ENCODE measurements around the gene CA11.
A peak's percentile ranks its signal among the peaks of the same experiment; 100 is the strongest.

Gene CA11

GRCh38 chr19:48654299-48655059, 8.5 kb upstream of the CA11 start:
- TF ChIP-seq, protein P1, sequence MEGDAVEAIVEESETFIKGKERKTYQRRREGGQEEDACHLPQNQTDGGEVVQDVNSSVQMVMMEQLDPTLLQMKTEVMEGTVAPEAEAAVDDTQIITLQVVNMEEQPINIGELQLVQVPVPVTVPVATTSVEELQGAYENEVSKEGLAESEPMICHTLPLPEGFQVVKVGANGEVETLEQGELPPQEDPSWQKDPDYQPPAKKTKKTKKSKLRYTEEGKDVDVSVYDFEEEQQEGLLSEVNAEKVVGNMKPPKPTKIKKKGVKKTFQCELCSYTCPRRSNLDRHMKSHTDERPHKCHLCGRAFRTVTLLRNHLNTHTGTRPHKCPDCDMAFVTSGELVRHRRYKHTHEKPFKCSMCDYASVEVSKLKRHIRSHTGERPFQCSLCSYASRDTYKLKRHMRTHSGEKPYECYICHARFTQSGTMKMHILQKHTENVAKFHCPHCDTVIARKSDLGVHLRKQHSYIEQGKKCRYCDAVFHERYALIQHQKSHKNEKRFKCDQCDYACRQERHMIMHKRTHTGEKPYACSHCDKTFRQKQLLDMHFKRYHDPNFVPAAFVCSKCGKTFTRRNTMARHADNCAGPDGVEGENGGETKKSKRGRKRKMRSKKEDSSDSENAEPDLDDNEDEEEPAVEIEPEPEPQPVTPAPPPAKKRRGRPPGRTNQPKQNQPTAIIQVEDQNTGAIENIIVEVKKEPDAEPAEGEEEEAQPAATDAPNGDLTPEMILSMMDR (IDR thresholded peaks at IDR 0.05) = no peak
- no peak for DNase-seq
- no peaks in the 10 kb centered on the region for H3K4me1 ChIP-seq
- H3K4me3 ChIP-seq = no peak overlapping the region
- no peaks in the 10 kb centered on the region for H3K9me3 ChIP-seq
- no peaks in the 10 kb centered on the region for H3K36me3 ChIP-seq
- no peaks in the 10 kb centered on the region for H3K27me3 ChIP-seq
- intact Hi-C loops (cut with DNase I; ENCODE audit: low total_unique reads) = no loop called here
- H3K27ac ChIP-seq = no peak overlapping the region

GRCh38 chr19:48651683-48652048, 5.7 kb upstream of the CA11 start:
- TF ChIP-seq, protein P1 (IDR thresholded peaks at IDR 0.05) = no peak
- no peak for DNase-seq
- H3K4me1 ChIP-seq = no peaks in the 10 kb centered on the region
- no peak overlapping the region for H3K27ac ChIP-seq
- no peaks in the 10 kb centered on the region for H3K9me3 ChIP-seq
- H3K36me3 ChIP-seq = no peaks in the 10 kb centered on the region
- no peaks in the 10 kb centered on the region for H3K27me3 ChIP-seq
- H3K4me3 ChIP-seq = no peak overlapping the region
- intact Hi-C loops (cut with DNase I; ENCODE audit: low total_unique reads) = no loop called here

DNA sequence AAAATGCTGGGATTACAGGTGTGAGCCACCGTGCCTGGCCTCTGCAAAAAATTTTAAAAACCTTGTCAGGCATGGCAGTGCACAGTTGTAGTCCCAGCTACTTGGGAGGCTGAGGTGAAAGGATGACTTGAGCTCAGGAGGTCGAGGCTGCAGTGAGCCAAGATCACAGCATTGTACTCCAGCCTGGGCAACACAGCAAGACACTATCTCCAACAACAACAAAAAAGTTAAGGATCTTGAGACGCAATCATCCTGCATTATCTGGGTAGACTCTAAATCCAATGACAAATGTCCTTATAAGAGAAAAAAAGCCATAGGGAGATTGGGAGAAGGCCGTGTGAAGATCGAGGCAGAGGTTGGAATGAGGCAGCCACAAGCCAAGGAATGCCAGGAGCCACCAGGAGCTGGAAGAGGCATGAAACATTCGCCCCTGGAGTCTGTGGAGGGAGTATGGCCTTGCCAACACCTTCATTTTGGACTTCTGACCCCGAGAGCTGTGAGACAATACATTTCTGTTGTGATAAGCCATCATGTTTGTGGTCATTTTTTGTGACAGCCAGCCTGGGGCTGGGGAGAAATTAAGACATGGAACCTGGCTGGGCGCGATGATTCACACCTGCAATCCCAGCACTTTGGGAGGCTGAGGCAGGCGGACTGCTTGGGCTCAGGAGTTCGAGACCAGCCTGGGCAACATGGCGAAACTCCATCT, 5.1 kb upstream of the CA11 start:
- intact Hi-C loops (cut with DNase I; ENCODE audit: low total_unique reads) = no loop called here

GRCh38 chr19:48648134-48648533, 2.1 kb upstream of the CA11 start:
- Histone ChIP-seq H3K36me3 (no peaks in the 10 kb centered on the region), H3K4me1 (peaks cover 7 to 19% (median 14%) of the 10 kb centered on the region in 4 donors), H3K9me3 (no peaks in the 10 kb centered on the region), H3K27ac (no peak overlapping the region), H3K4me3 (no peak overlapping the region), H3K27me3 (no peaks in the 10 kb centered on the region)
- DNase-seq = no peak
- intact Hi-C loops (cut with DNase I; ENCODE audit: low total_unique reads) = loop anchor here (10.0 kb wide), 2 partner anchors 187 to 347 kb away; partner anchors contain the start of genes GYS1, HSD17B14 and RUVBL2
- TF ChIP-seq, protein P1 (IDR thresholded peaks at IDR 0.05) = no peak

More for the DNA sequence above, 5.1 kb upstream of the CA11 start:
- Histone ChIP-seq H3K4me3 (no peak overlapping the region), H3K36me3 (no peaks in the 10 kb centered on the region), H3K27me3 (no peaks in the 10 kb centered on the region), H3K4me1 (peaks cover 0 to 4% (median 3%) of the 10 kb centered on the region in 4 donors), H3K9me3 (no peaks in the 10 kb centered on the region), H3K27ac (no peak overlapping the region)
- TF ChIP-seq, protein P1 (IDR thresholded peaks at IDR 0.05) = no peak
- no peak for DNase-seq

DNA sequence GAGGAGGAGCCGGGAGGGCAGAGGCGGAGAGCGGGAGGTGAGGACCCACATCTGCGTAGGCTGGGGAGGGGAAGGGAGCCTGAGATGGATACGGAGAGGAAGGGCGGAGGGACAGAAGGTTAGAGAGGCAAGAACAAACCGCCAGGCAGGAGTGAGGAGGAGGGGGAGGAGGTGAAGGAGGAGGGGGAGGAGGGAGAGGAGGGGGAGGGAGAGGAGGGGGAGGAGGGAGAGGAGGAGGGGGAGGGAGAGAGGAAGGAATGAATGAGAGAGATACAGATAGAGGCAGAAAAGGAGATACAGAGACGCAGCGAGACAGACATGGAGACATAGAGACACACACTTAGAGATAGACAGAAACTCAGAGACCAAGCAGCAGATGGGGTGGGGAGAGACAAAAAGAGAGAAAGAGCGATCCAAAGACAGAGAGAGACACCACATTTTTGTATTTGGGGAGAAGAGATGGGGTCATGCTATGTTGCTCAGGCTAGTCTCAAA, 782 bp upstream of the CA11 start:
- Histone ChIP-seq H3K27me3 (no peaks in the 10 kb centered on the region), H3K27ac (peak overlapping the region; percentile 86 to 88), H3K4me3 (peak overlapping the region; percentile 57 to 64), H3K4me1 (peaks cover 7 to 19% (median 14%) of the 10 kb centered on the region in 4 donors), H3K9me3 (no peaks in the 10 kb centered on the region), H3K36me3 (no peaks in the 10 kb centered on the region)
- DNase-seq = no peak
- TF ChIP-seq, protein P1 (IDR thresholded peaks at IDR 0.05) = no peak
- intact Hi-C loops (cut with DNase I; ENCODE audit: low total_unique reads) = loop anchor here (2.0 to 10.0 kb wide), 3 partner anchors 26 to 348 kb away; partner anchors contain the start of genes GYS1, HSD17B14, NTN5 and RUVBL2
